ENCODE measurements around the gene MBD2.

MBD2 gene

DNA sequence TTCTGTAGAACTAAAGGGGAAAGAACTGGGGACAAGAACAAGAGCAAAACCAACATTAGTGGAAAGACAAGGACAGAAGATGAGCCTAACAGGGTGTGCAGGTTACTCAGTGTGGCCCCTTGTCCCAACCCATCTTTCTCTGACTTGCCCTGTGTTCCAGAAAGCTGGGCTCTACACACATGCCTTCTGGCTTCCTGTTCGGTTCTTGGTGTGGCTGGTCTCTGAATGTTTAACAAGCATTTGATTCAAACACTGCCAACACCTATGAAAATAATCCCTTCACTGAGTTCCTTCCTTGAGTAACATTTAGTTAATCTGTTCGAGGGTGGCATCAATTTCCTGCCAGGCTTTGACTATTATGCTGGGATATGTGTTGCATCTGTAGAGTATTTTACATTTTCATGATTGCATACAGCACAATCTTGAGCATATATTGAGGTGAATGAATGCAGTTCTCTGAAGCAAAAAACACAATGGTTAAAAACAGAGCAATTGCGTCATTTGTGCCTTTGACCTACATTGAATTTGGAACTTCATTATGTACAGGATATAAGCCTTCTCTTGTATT is 83.3 kb downstream of the MBD2 start:
- Histone ChIP-seq H3K36me3 (ENCODE audit: low read length) (peaks cover 14% of the 10 kb centered on the region), H3K27me3 (ENCODE audit: low read length) (no peaks in the 10 kb centered on the region), H4K20me1 (ENCODE audit: low read depth, low read length) (no peaks in the 10 kb centered on the region), H3F3A (ENCODE audit: insufficient read depth) (no peaks in the 10 kb centered on the region), H3K79me2 (ENCODE audit: insufficient read depth, low read length) (no peaks in the 10 kb centered on the region), H3K4me3 (ENCODE audit: insufficient read depth, low read length, poor library complexity, severe bottlenecking) (no peak overlapping the region), H2AFZ (ENCODE audit: low read depth, low read length, severe bottlenecking) (no peak overlapping the region), H3K9ac (ENCODE audit: low read length) (no peak overlapping the region), H3K9me2 (replicated peaks; ENCODE audit: insufficient read depth, low read length) (no peaks in the 10 kb centered on the region), H3K4me2 (ENCODE audit: low read depth, low read length, poor library complexity, severe bottlenecking) (no peak overlapping the region), H3K27ac (ENCODE audit: low read depth, low read length) (no peak overlapping the region), H3K9me3 (ENCODE audit: insufficient read depth, low read length) (peaks cover 13% of the 10 kb centered on the region; the same call in 1 of the 2 replicates)
- TF ChIP-seq, protein P1, sequence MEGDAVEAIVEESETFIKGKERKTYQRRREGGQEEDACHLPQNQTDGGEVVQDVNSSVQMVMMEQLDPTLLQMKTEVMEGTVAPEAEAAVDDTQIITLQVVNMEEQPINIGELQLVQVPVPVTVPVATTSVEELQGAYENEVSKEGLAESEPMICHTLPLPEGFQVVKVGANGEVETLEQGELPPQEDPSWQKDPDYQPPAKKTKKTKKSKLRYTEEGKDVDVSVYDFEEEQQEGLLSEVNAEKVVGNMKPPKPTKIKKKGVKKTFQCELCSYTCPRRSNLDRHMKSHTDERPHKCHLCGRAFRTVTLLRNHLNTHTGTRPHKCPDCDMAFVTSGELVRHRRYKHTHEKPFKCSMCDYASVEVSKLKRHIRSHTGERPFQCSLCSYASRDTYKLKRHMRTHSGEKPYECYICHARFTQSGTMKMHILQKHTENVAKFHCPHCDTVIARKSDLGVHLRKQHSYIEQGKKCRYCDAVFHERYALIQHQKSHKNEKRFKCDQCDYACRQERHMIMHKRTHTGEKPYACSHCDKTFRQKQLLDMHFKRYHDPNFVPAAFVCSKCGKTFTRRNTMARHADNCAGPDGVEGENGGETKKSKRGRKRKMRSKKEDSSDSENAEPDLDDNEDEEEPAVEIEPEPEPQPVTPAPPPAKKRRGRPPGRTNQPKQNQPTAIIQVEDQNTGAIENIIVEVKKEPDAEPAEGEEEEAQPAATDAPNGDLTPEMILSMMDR (IDR thresholded peaks at IDR 0.05; ENCODE audit: insufficient read depth, low read length, poor library complexity, severe bottlenecking), result no peak
- no peak for TF ChIP-seq EZH2phosphoT487 (conservative IDR thresholded peaks at IDR 0.05; ENCODE audit: low read length)

GRCh38 chr18:54140641-54141040 is 83.8 kb downstream of the MBD2 start:
- TF ChIP-seq, protein P1 (IDR thresholded peaks at IDR 0.05; ENCODE audit: insufficient read depth, low read length, poor library complexity, severe bottlenecking), result no peak
- TF ChIP-seq EZH2phosphoT487 (conservative IDR thresholded peaks at IDR 0.05; ENCODE audit: low read length), result no peak
- peaks cover 13% of the 10 kb centered on the region; the same call in 1 of the 2 replicates for H3K9me3 ChIP-seq (ENCODE audit: insufficient read depth, low read length)

GRCh38 chr18:54135216-54135615 is 89.3 kb downstream of the MBD2 start:
- Histone ChIP-seq H3K4me3 (ENCODE audit: insufficient read depth, low read length, poor library complexity, severe bottlenecking) (no peak overlapping the region), H3K27me3 (ENCODE audit: low read length) (no peaks in the 10 kb centered on the region), H3K79me2 (ENCODE audit: insufficient read depth, low read length) (no peaks in the 10 kb centered on the region), H3K4me2 (ENCODE audit: low read depth, low read length, poor library complexity, severe bottlenecking) (no peak overlapping the region), H3K9me2 (replicated peaks; ENCODE audit: insufficient read depth, low read length) (no peaks in the 10 kb centered on the region), H3F3A (ENCODE audit: insufficient read depth) (no peaks in the 10 kb centered on the region), H2AFZ (ENCODE audit: low read depth, low read length, severe bottlenecking) (no peak overlapping the region), H4K20me1 (ENCODE audit: low read depth, low read length) (no peaks in the 10 kb centered on the region), H3K9me3 (ENCODE audit: insufficient read depth, low read length) (no peaks in the 10 kb centered on the region), H3K27ac (ENCODE audit: low read depth, low read length) (no peak overlapping the region), H3K36me3 (ENCODE audit: low read length) (no peaks in the 10 kb centered on the region), H3K9ac (ENCODE audit: low read length) (no peak overlapping the region)
- TF ChIP-seq, protein P1 (IDR thresholded peaks at IDR 0.05; ENCODE audit: insufficient read depth, low read length, poor library complexity, severe bottlenecking), result no peak
- no peak for TF ChIP-seq EZH2phosphoT487 (conservative IDR thresholded peaks at IDR 0.05; ENCODE audit: low read length)

More at GRCh38 chr18:54140641-54141040, 83.8 kb downstream of the MBD2 start:
- H3K9me2 ChIP-seq (replicated peaks; ENCODE audit: insufficient read depth, low read length), result no peaks in the 10 kb centered on the region
- no peak overlapping the region for H3K4me3 ChIP-seq (ENCODE audit: insufficient read depth, low read length, poor library complexity, severe bottlenecking)
- no peak overlapping the region for H3K27ac ChIP-seq (ENCODE audit: low read depth, low read length)
- no peaks in the 10 kb centered on the region for H4K20me1 ChIP-seq (ENCODE audit: low read depth, low read length)
- no peaks in the 10 kb centered on the region for H3F3A ChIP-seq (ENCODE audit: insufficient read depth)
- no peak overlapping the region for H2AFZ ChIP-seq (ENCODE audit: low read depth, low read length, severe bottlenecking)
- H3K9ac ChIP-seq (ENCODE audit: low read length), result no peak overlapping the region
- peaks cover 14% of the 10 kb centered on the region for H3K36me3 ChIP-seq (ENCODE audit: low read length)
- no peak overlapping the region for H3K4me2 ChIP-seq (ENCODE audit: low read depth, low read length, poor library complexity, severe bottlenecking)
- no peaks in the 10 kb centered on the region for H3K79me2 ChIP-seq (ENCODE audit: insufficient read depth, low read length)
- no peaks in the 10 kb centered on the region for H3K27me3 ChIP-seq (ENCODE audit: low read length)
